ENCODE measurements around the gene HIP1R.
"Not testable (repeated sequence)": the region's sequence is repeated elsewhere in the genome, so short reads cannot be mapped to it uniquely, and the experiment has no call there.

HIP1R gene

GRCh38 chr12:122834921-122835749 is at the start of gene HIP1R:
Gene HIP1R, plus strand, starts transcription at chr12:122835457. Its CDS starts 94 bp downstream, at chr12:122835551.
- peak; percentile 21 to 66 (median 33) for DNase-seq (ENCODE audit: low read depth in 3 of 3)

GRCh38 chr12:122785503-122785902 is 49.8 kb upstream of the HIP1R start:
- no peak for DNase-seq (ENCODE audit: low read depth in 3 of 3)

- DNase-seq (ENCODE audit: low read depth in 3 of 3): no peak
Observed at GRCh38 chr12:122788387-122788786, 46.9 kb upstream of the HIP1R start.

GRCh38 chr12:122789637-122790036 is 45.6 kb upstream of the HIP1R start:
- no peak for DNase-seq (ENCODE audit: low read depth in 3 of 3)

GRCh38 chr12:122790393-122791075 is 44.7 kb upstream of the HIP1R start:
- no peak for DNase-seq (ENCODE audit: low read depth in 3 of 3)

GRCh38 chr12:122793685-122794106 is 41.6 kb upstream of the HIP1R start:
- DNase-seq (ENCODE audit: low read depth in 3 of 3): no peak

- no peak for DNase-seq (ENCODE audit: low read depth in 3 of 3)
Observed at GRCh38 chr12:122795807-122796206, 39.5 kb upstream of the HIP1R start.

- no peak for DNase-seq (ENCODE audit: low read depth in 3 of 3)
Observed at GRCh38 chr12:122799641-122800243, 35.5 kb upstream of the HIP1R start.

- DNase-seq (ENCODE audit: low read depth in 3 of 3): no peak
Observed at GRCh38 chr12:122803937-122804336, 31.3 kb upstream of the HIP1R start.

- not testable (repeated sequence) for DNase-seq (ENCODE audit: low read depth in 3 of 3)
Observed at GRCh38 chr12:122804957-122805356, 30.3 kb upstream of the HIP1R start.

- DNase-seq (ENCODE audit: low read depth in 3 of 3): no peak
Observed at GRCh38 chr12:122807651-122808050, 27.6 kb upstream of the HIP1R start.

GRCh38 chr12:122811777-122812176 is 23.5 kb upstream of the HIP1R start:
- no peak for DNase-seq (ENCODE audit: low read depth in 3 of 3)

- no peak for DNase-seq (ENCODE audit: low read depth in 3 of 3)
Observed at GRCh38 chr12:122813310-122813713, 21.9 kb upstream of the HIP1R start.

GRCh38 chr12:122819209-122819785 is 16.0 kb upstream of the HIP1R start:
- DNase-seq (ENCODE audit: low read depth in 3 of 3): no peak

- DNase-seq (ENCODE audit: low read depth in 3 of 3): no peak
Observed at GRCh38 chr12:122820138-122820537, 15.1 kb upstream of the HIP1R start.

- no peak for DNase-seq (ENCODE audit: low read depth in 3 of 3)
Observed at GRCh38 chr12:122820838-122821271, 14.4 kb upstream of the HIP1R start.

GRCh38 chr12:122823429-122823828 is 11.8 kb upstream of the HIP1R start:
- DNase-seq (ENCODE audit: low read depth in 3 of 3): no peak

GRCh38 chr12:122825773-122826724 is 9.2 kb upstream of the HIP1R start:
- DNase-seq (ENCODE audit: low read depth in 3 of 3): no peak

GRCh38 chr12:122827258-122827657 is 8.0 kb upstream of the HIP1R start:
- DNase-seq (ENCODE audit: low read depth in 3 of 3): no peak

GRCh38 chr12:122830517-122831214 is 4.6 kb upstream of the HIP1R start:
- no peak for DNase-seq (ENCODE audit: low read depth in 3 of 3)

All from stimulated activated CD4-positive, alpha-beta T cell treated with anti-CD3 and anti-CD28 coated beads, TNF-alpha, amount 100 ng/mL, for 48 hours (primary cell).